ENCODE measurements around the gene FGF3. TPM values are rescaled to one million over a fixed set of nuclear protein-coding genes. Genes with fewer than 3 reads are reported as not detected.

The FGF3 gene
- polyA plus RNA-seq, 1 experiment: not detected

DNA sequence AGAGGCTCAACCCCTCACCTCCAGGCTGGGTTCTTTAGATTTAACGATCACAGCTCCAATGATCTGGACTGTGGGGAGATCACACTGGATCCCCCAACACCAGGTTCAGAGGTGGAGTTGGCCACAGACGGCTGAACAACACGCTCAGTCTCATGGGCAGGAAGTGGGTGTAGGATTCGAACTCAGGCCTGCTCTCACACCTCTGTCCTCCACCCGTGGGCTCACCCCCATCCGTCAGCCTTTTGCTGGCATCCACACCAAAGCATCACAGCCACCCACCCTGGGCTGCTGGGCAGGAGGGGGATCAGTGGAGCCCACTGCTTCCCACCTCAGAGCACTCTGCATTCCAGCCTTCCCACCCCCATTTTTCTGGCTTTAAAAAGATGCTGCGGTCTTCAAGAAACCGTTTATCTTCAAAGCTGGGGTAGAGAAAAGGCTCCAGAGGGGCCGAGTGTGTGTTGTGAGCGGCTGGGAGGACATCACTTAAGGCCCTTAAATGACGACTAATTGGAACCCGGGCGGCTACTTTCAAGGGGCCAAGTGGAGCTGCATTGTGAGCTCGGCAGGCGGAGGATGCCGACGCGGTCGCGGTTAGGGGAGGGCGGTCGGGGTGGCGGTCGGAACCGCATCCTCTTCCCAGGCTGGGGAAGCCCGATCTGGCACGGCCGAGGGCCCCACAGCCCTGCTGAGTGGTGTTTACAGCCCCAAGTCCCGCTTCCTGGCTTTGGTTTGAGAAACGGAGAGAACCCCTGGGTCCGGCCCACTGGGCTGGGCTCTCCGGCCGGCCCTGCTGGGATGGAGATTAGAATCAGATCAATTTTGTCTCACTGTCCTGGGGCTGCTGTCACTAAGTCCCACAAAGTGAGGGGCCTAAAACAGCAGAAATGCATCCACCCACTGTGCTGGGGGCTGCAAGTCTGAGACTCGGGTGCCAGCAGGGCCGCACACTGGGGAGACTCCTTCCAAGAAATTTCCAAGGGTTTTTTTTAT, 15.9 kb upstream of the FGF3 start:
- no peak overlapping the region for H3K27ac ChIP-seq (ENCODE audit: low read depth, low read length)
- TF ChIP-seq, protein P1, sequence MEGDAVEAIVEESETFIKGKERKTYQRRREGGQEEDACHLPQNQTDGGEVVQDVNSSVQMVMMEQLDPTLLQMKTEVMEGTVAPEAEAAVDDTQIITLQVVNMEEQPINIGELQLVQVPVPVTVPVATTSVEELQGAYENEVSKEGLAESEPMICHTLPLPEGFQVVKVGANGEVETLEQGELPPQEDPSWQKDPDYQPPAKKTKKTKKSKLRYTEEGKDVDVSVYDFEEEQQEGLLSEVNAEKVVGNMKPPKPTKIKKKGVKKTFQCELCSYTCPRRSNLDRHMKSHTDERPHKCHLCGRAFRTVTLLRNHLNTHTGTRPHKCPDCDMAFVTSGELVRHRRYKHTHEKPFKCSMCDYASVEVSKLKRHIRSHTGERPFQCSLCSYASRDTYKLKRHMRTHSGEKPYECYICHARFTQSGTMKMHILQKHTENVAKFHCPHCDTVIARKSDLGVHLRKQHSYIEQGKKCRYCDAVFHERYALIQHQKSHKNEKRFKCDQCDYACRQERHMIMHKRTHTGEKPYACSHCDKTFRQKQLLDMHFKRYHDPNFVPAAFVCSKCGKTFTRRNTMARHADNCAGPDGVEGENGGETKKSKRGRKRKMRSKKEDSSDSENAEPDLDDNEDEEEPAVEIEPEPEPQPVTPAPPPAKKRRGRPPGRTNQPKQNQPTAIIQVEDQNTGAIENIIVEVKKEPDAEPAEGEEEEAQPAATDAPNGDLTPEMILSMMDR (IDR thresholded peaks at IDR 0.05; ENCODE audit: low read depth, low read length): no peak
- ChIA-PET CTCF (no interaction called here), POLR2A (interaction anchor here (0.6 kb wide), 1 partner anchor 290 kb away, joined by 3 read pairs; no protein-coding TSS in a partner anchor)
- peaks cover 43% of the 10 kb centered on the region for H3K27me3 ChIP-seq (ENCODE audit: control insufficient read depth, insufficient read depth, low read length)
- H3K4me3 ChIP-seq (ENCODE audit: low read depth, low read length): no peak overlapping the region
- DNase-seq (ENCODE audit: low read depth, low spot score): no peak
- no peaks in the 10 kb centered on the region for H3K9me3 ChIP-seq (ENCODE audit: control insufficient read depth, insufficient read depth, low read length)

DNA sequence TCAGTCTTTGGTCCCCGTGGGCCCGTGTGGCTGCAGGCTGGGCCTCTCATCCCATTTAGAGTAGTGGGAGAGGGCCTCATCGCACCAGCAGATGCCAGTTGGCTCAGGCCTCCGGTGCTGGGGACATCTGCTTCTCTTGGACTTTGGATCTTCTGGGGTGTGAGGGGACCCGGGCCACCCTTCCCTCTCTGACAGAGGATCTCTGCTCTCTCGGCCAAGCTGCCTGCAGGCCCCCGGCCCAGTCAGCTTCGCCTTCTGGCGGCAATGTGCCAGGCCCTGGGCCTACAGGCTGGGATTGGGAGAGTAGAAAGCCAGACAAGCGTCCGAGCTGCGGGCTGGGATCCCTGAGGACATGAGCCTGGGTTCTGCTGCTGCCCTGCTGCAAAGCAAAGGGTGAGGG, 15.0 kb upstream of the FGF3 start:
- H3K27me3 ChIP-seq (ENCODE audit: control insufficient read depth, insufficient read depth, low read length): peaks cover 43% of the 10 kb centered on the region
- CTCF ChIA-PET: no interaction called here
- H3K4me3 ChIP-seq (ENCODE audit: low read depth, low read length): no peak overlapping the region
- no peaks in the 10 kb centered on the region for H3K9me3 ChIP-seq (ENCODE audit: control insufficient read depth, insufficient read depth, low read length)
- H3K27ac ChIP-seq (ENCODE audit: low read depth, low read length): no peak overlapping the region
- no peak for DNase-seq (ENCODE audit: low read depth, low spot score)
- POLR2A ChIA-PET: interaction anchor here (0.6 kb wide), 1 partner anchor 289 kb away, joined by 3 read pairs; no protein-coding TSS in a partner anchor
- TF ChIP-seq, protein P1 (IDR thresholded peaks at IDR 0.05; ENCODE audit: low read depth, low read length): no peak

- Histone ChIP-seq H3K27ac (ENCODE audit: low read depth, low read length) (no peak overlapping the region), H3K4me3 (ENCODE audit: low read depth, low read length) (no peak overlapping the region), H3K27me3 (ENCODE audit: control insufficient read depth, insufficient read depth, low read length) (peaks cover 39% of the 10 kb centered on the region), H3K9me3 (ENCODE audit: control insufficient read depth, insufficient read depth, low read length) (no peaks in the 10 kb centered on the region; the same call in 1 of the 2 replicates)
- TF ChIP-seq, protein P1 (IDR thresholded peaks at IDR 0.05; ENCODE audit: low read depth, low read length): no peak
- ChIA-PET CTCF (no interaction called here), POLR2A (no interaction called here)
- DNase-seq (ENCODE audit: low read depth, low spot score): no peak
Measured at GRCh38 chr11:69832561-69833413, 13.6 kb upstream of the FGF3 start.

- TF ChIP-seq, protein P1 (IDR thresholded peaks at IDR 0.05; ENCODE audit: low read depth, low read length): no peak
Measured at GRCh38 chr11:69831985-69832384, 12.8 kb upstream of the FGF3 start.

More at GRCh38 chr11:69831985-69832384, 12.8 kb upstream of the FGF3 start:
- Histone ChIP-seq H3K27me3 (ENCODE audit: control insufficient read depth, insufficient read depth, low read length) (peaks cover 39% of the 10 kb centered on the region), H3K4me3 (ENCODE audit: low read depth, low read length) (no peak overlapping the region), H3K9me3 (ENCODE audit: control insufficient read depth, insufficient read depth, low read length) (no peaks in the 10 kb centered on the region; the same call in 1 of the 2 replicates), H3K27ac (ENCODE audit: low read depth, low read length) (no peak overlapping the region)
- DNase-seq (ENCODE audit: low read depth, low spot score): no peak
- CTCF ChIA-PET: interaction anchor here (0.6 kb wide), 1 partner anchor 285 kb away, joined by 4 read pairs; no protein-coding TSS in a partner anchor
- POLR2A ChIA-PET: no interaction called here

All from AG04450 (cell line).